Testis (tissue), 3 donors: ENCODE data around the gene HOXA6. TPM values are rescaled to one million over a fixed set of nuclear protein-coding genes. Genes with fewer than 3 reads are reported as not detected.

Source experiments
- DNase-seq: peaks from one replicate; pipeline ENCODE4 v3.0.0-alpha.2; 2019
- H3K27ac ChIP-seq, 2 donors: fragments of 200-600 bp; sonication (generic); one replicate each; pipeline ENCODE4 v1.5.1; 2019
- H3K27me3 ChIP-seq: fragments of 200-600 bp; sonication (generic); one replicate; pipeline ENCODE4 v1.5.1; 2019
- H3K36me3 ChIP-seq: fragments of 200-600 bp; sonication (generic); one replicate; pipeline ENCODE4 v1.5.1; 2017; ENCODE audit warnings: low read depth; ENCODE audit errors: missing control alignments
- H3K4me1 ChIP-seq: fragments of 200-600 bp; sonication (generic); one replicate; pipeline ENCODE4 v1.5.1; 2019
- H3K4me3 ChIP-seq, 2 donors: fragments of 200-600 bp; sonication (generic); one replicate each; pipeline ENCODE4 v1.5.1; 2017 to 2019
- H3K9me3 ChIP-seq: fragments of 200-600 bp; sonication (generic); one replicate; pipeline ENCODE4 v1.5.1; 2017
- CTCF ChIP-seq, 3 experiments: fragments of 450-650 bp in 2 of 3; fragments of 200-600 bp in 1 of 3; sonication (generic) in 1 of 3; IDR thresholded peaks; one replicate each; pipeline ENCODE4 v1.5.1; 2016 to 2019; ENCODE audit warnings: antibody characterized with exemption in 3 of 3, mild to moderate bottlenecking in 2 of 3, moderate library complexity in 1 of 3
- POLR2A ChIP-seq: fragments of 450-650 bp; IDR thresholded peaks from one replicate; pipeline ENCODE4 v1.6.1; 2017; ENCODE audit warnings: antibody characterized with exemption, mild to moderate bottlenecking, moderate library complexity
- WGBS, 2 donors: methylation state at CpG; one replicate each; pipeline ENCODE4 v1.1.5; 2018; 5-methylcytosine and 5-hydroxymethylcytosine counted together
- intact Hi-C: fragments of 100-400 bp; cut with DNase I; formaldehyde crosslinking; loops from one replicate; pipeline ENCODE4 v1.15.1; 2023; ENCODE audit warnings: low total_unique reads
- polyA plus RNA-seq: library from polyadenylated mRNA; stranded (reverse); fragments of 350-450 nt; fragmentation: Illumina TruSeq; extraction: RNeasy Lipid Tissue Mini Kit (QIAGEN cat#74804); gene quantifications from one replicate; pipeline ENCODE4 v1.2.3, GENCODE V29; 2014; ENCODE audit warnings: low read depth, low replicate concordance; ENCODE audit not compliant: insufficient read depth
- total RNA-seq, 2 donors: library from RNA; depleted of rRNA; stranded (reverse); fragments of >200 nt; gene quantifications; one replicate each; pipeline ENCODE4 v1.2.3, GENCODE V29; 2016

HOXA6 gene
- total and polyA plus RNA-seq, 3 donors from 2014 or later = 0.37 TPM; not detected in 2

GRCh38 chr7:27177795-27178320 is 30.3 kb upstream of the HOXA6 start:
- DNase-seq = no peak
- intact Hi-C loops = no loop called here
- Histone ChIP-seq H3K9me3 (no peaks in the 10 kb centered on the region), H3K36me3 (no peaks in the 10 kb centered on the region), H3K4me1 (peaks cover 8% of the 10 kb centered on the region), H3K27ac (no peak overlapping the region), H3K27me3 (no peaks in the 10 kb centered on the region), H3K4me3 (no peak overlapping the region)
- TF ChIP-seq POLR2A (no peak), CTCF (IDR thresholded peaks at IDR 0.05) (no peak)
- WGBS, 2 donors = 90 to 93% methylated on average over 5 of the region's 5 CpGs

- no peaks in the 10 kb centered on the region for H3K27me3 ChIP-seq
- DNase-seq = no peak
- H3K4me1 ChIP-seq = peaks cover 12% of the 10 kb centered on the region
- intact Hi-C loops = no loop called here
- H3K27ac ChIP-seq = no peak overlapping the region
- no peak for TF ChIP-seq CTCF (IDR thresholded peaks at IDR 0.05)
- no peak for TF ChIP-seq POLR2A
- WGBS, 2 donors = 87 to 90% methylated on average over 19 to 22 of the region's 22 CpGs
- H3K9me3 ChIP-seq = no peaks in the 10 kb centered on the region
- no peaks in the 10 kb centered on the region for H3K36me3 ChIP-seq
- H3K4me3 ChIP-seq = no peak overlapping the region
Observed at GRCh38 chr7:27176962-27177794, 29.6 kb upstream of the HOXA6 start.

GRCh38 chr7:27176524-27176845 is 28.9 kb upstream of the HOXA6 start:
- Histone ChIP-seq H3K4me3 (no peak overlapping the region), H3K4me1 (peaks cover 12% of the 10 kb centered on the region), H3K27me3 (no peaks in the 10 kb centered on the region), H3K36me3 (no peaks in the 10 kb centered on the region), H3K27ac (no peak overlapping the region), H3K9me3 (no peaks in the 10 kb centered on the region)
- intact Hi-C loops = no loop called here
- DNase-seq = no peak
- no peak for TF ChIP-seq CTCF (IDR thresholded peaks at IDR 0.05)
- TF ChIP-seq POLR2A = no peak
- 69 to 79% methylated on average over 3 of the region's 3 CpGs for WGBS, 2 donors

GRCh38 chr7:27175626-27176523 is 28.3 kb upstream of the HOXA6 start:
- Histone ChIP-seq H3K36me3 (no peaks in the 10 kb centered on the region), H3K9me3 (no peaks in the 10 kb centered on the region), H3K4me1 (peaks cover 12% of the 10 kb centered on the region), H3K27me3 (no peaks in the 10 kb centered on the region), H3K27ac (no peak overlapping the region), H3K4me3 (no peak overlapping the region)
- DNase-seq = no peak
- 33 to 45% methylated on average over 25 to 40 of the region's 40 CpGs for WGBS, 2 donors
- TF ChIP-seq CTCF (IDR thresholded peaks at IDR 0.05) (no peak), POLR2A (no peak)
- intact Hi-C loops = no loop called here
